ENCODE measurements around the gene PHKG2. TPM values are rescaled to one million over a fixed set of nuclear protein-coding genes. Genes with fewer than 3 reads are reported as not detected.

Gene PHKG2
- polyA plus RNA-seq, 2 of the 4 experiments (the other 2 are of a cell fraction) = 28.0 to 37.3 TPM

DNA sequence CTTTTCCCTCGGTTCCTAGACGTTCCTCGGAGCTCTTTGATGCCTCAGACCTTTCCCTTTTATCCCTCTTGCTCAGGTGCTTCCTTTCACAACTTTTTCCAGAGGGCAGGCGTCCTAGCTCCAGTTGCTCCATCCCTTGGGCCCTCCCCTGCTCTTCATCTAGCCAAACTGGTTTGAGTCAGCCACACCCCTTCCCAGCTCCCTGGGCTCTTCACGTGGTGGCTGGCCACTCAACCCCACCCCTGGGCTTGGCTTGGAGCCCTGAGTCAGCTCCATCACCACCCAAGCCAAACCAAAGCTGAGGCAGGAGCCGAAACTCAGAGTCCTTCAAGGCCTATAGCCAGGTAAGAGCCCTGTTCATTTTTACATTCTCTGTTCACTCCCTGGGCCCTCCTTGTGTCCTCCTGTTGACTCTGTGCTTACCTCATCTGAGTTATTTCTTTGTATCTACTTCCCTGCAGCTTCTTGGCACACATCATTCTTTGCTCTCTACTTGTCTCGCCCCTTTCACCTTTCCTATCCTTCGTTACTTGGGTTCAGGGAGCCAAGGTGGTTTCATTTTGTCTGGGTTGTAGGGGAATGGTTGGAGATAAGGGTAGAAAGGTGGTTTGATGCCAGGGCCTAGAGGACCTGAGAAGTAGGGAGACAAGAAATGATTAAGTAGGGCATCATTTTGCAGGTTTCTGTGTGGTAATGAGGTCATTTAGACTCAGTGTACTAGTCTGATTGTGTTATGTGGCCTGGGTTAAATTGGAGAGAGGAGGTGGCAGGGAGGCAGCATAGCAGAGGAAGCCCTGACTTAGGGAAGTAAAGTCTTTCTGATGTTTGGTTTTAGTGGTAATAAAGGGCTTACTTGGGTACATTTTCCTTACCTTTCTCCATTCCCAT is 7.6 kb upstream of the PHKG2 start:
- Histone ChIP-seq H3K4me1 (peaks cover 40% of the 10 kb centered on the region), H3K4me3 (peak overlapping the region; percentile 29; the same call in 2 of the 3 replicates), H3K9me3 (no peaks in the 10 kb centered on the region), H3K27ac (peak overlapping the region; percentile 72 to 83), H3K4me2 (peak overlapping the region; percentile 70)
- FAIRE-seq (peak; percentile 54), ATAC-seq (peak; percentile 74 to 81), DNase-seq (ENCODE audit: low read depth in 1 of 2, low spot score in 1 of 2) (peak; percentile 85 to 92)
- 17% methylated on average over 8 of the region's 8 CpGs for WGBS (ENCODE audit: missing lambda C conversion rate)
- ChIA-PET POLR2A (interaction anchor here (0.7 to 2.4 kb wide), 7 partner anchors 13 to 82 kb away, joined by 3 to 7 read pairs (median 4); partner anchors contain the start of genes FBRS, SRCAP and ZNF629), CTCF (interaction anchor here (1.1 to 1.6 kb wide), 5 partner anchors 9 to 74 kb away, joined by 3 to 4 read pairs (median 3); no protein-coding TSS in a partner anchor)
- TF ChIP-seq, protein P1, sequence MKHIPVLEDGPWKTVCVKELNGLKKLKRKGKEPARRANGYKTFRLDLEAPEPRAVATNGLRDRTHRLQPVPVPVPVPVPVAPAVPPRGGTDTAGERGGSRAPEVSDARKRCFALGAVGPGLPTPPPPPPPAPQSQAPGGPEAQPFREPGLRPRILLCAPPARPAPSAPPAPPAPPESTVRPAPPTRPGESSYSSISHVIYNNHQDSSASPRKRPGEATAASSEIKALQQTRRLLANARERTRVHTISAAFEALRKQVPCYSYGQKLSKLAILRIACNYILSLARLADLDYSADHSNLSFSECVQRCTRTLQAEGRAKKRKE (CRISPR knock-in tag; IDR thresholded peaks at IDR 0.05; ENCODE audit: low read depth) = 0 out of 2 replicates have a peak, but pooled peaks have one; percentile 12
- TF ChIP-seq, protein P2, sequence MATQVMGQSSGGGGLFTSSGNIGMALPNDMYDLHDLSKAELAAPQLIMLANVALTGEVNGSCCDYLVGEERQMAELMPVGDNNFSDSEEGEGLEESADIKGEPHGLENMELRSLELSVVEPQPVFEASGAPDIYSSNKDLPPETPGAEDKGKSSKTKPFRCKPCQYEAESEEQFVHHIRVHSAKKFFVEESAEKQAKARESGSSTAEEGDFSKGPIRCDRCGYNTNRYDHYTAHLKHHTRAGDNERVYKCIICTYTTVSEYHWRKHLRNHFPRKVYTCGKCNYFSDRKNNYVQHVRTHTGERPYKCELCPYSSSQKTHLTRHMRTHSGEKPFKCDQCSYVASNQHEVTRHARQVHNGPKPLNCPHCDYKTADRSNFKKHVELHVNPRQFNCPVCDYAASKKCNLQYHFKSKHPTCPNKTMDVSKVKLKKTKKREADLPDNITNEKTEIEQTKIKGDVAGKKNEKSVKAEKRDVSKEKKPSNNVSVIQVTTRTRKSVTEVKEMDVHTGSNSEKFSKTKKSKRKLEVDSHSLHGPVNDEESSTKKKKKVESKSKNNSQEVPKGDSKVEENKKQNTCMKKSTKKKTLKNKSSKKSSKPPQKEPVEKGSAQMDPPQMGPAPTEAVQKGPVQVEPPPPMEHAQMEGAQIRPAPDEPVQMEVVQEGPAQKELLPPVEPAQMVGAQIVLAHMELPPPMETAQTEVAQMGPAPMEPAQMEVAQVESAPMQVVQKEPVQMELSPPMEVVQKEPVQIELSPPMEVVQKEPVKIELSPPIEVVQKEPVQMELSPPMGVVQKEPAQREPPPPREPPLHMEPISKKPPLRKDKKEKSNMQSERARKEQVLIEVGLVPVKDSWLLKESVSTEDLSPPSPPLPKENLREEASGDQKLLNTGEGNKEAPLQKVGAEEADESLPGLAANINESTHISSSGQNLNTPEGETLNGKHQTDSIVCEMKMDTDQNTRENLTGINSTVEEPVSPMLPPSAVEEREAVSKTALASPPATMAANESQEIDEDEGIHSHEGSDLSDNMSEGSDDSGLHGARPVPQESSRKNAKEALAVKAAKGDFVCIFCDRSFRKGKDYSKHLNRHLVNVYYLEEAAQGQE (IDR thresholded peaks at IDR 0.05) = no peak
- peak in 1 of 2 experiments; percentile 20; a peak in 1 of 5 replicates for TF ChIP-seq JUN (IDR thresholded peaks at IDR 0.05)
- TF ChIP-seq, protein P3, sequence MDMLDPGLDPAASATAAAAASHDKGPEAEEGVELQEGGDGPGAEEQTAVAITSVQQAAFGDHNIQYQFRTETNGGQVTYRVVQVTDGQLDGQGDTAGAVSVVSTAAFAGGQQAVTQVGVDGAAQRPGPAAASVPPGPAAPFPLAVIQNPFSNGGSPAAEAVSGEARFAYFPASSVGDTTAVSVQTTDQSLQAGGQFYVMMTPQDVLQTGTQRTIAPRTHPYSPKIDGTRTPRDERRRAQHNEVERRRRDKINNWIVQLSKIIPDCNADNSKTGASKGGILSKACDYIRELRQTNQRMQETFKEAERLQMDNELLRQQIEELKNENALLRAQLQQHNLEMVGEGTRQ (IDR thresholded peaks at IDR 0.05) = peak; percentile 63
- no peak for TF ChIP-seq SMC3 (IDR thresholded peaks at IDR 0.05)
- peak; percentile 66 for TF ChIP-seq MAFK (IDR thresholded peaks at IDR 0.05; ENCODE audit: partially characterized antibody)
- no peak for TF ChIP-seq PHF8 (IDR thresholded peaks at IDR 0.05; ENCODE audit: borderline replicate concordance, low read depth)
- TF ChIP-seq KDM5A (IDR thresholded peaks at IDR 0.05) = no peak
- no peak for TF ChIP-seq RFX5 (IDR thresholded peaks at IDR 0.05)
- no peak for TF ChIP-seq HOXB5 (CRISPR knock-in tag; IDR thresholded peaks at IDR 0.05)
- TF ChIP-seq FOSL2 (IDR thresholded peaks at IDR 0.05) = no peak
- TF ChIP-seq FOSL2 (CRISPR knock-in tag; IDR thresholded peaks at IDR 0.05) = no peak; the same call in 1 of the 2 replicates
- TF ChIP-seq FOSB (CRISPR knock-in tag; IDR thresholded peaks at IDR 0.05) = peak; percentile 18; the same call in 1 of the 2 replicates
- no peak for TF ChIP-seq TFCP2L1 (CRISPR knock-in tag; IDR thresholded peaks at IDR 0.05)
- no peak for TF ChIP-seq CBX2 (IDR thresholded peaks at IDR 0.05; ENCODE audit: borderline replicate concordance, low read depth)
- TF ChIP-seq, protein P4, sequence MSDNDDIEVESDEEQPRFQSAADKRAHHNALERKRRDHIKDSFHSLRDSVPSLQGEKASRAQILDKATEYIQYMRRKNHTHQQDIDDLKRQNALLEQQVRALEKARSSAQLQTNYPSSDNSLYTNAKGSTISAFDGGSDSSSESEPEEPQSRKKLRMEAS (IDR thresholded peaks at IDR 0.05) = peak; percentile 68
- TF ChIP-seq EHF (CRISPR knock-in tag; IDR thresholded peaks at IDR 0.05) = peak; percentile 22; the same call in 1 of the 2 replicates
- TF ChIP-seq POLR2AphosphoS2 (conservative IDR thresholded peaks at IDR 0.05; ENCODE audit: low read length) = peak; percentile 67; the same call in 1 of the 2 replicates

DNA sequence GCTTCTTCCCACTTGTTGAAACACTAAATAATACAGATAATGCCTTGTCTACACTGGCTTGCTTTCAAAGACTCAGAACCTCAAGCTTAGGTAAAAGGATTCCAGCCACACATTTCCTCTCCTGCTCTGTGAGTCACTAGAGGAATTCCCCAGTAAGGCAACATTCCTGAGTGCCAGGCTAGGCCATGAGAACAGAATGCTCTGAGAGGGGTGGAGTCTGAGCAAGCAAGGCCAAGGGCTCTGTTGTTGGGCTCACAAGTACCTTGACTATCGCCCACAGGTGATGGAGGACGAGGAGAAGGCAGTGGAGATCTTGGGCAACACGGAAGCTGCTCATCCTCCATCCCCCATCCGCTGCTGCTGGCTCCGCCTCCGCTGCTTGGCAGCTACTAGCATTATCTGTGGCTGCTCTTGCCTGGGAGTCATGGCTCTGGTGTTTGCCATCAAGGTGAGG is 6.7 kb upstream of the PHKG2 start:
- peak; percentile 98 for FAIRE-seq
- Histone ChIP-seq H3K27ac (peak overlapping the region; percentile 72 to 83), H3K9me3 (no peaks in the 10 kb centered on the region), H3K4me2 (peak overlapping the region; percentile 70), H3K4me1 (peaks cover 40% of the 10 kb centered on the region), H3K4me3 (peak overlapping the region; percentile 29; the same call in 2 of the 3 replicates)
- peak; percentile 58; the same call in 1 of the 2 replicates for TF ChIP-seq ZSCAN20 (CRISPR knock-in tag; IDR thresholded peaks at IDR 0.05)
- TF ChIP-seq POLR2AphosphoS2 (conservative IDR thresholded peaks at IDR 0.05; ENCODE audit: low read length) = no peak
- TF ChIP-seq, protein P5, sequence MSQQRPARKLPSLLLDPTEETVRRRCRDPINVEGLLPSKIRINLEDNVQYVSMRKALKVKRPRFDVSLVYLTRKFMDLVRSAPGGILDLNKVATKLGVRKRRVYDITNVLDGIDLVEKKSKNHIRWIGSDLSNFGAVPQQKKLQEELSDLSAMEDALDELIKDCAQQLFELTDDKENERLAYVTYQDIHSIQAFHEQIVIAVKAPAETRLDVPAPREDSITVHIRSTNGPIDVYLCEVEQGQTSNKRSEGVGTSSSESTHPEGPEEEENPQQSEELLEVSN (IDR thresholded peaks at IDR 0.05; ENCODE audit: borderline replicate concordance, low read depth) = 0 out of 2 replicates have a peak, but pooled peaks have one; percentile 41
- no peak for TF ChIP-seq FOSL2 (IDR thresholded peaks at IDR 0.05)
- peak; percentile 76 for TF ChIP-seq FOSL2 (CRISPR knock-in tag; IDR thresholded peaks at IDR 0.05)
- TF ChIP-seq, protein P4 (IDR thresholded peaks at IDR 0.05) = peak; percentile 53
- peak; percentile 88 to 93 for DNase-seq (ENCODE audit: low read depth in 1 of 2, low spot score in 1 of 2)
- 46% methylated on average over 6 of the region's 6 CpGs for WGBS (ENCODE audit: missing lambda C conversion rate)
- ChIA-PET POLR2A (interaction anchor here (1.0 to 2.4 kb wide), 3 partner anchors 34 to 83 kb away, joined by 3 to 7 read pairs (median 4); partner anchors contain the start of genes FBRS and SRCAP), CTCF (interaction anchor here (1.1 kb wide), 2 partner anchors 11 to 73 kb away, joined by 3 read pairs; no protein-coding TSS in a partner anchor)
- peak; percentile 80 to 88 for ATAC-seq

All from A549 (cell line).